ENCODE measurements around the gene ZC3H7A.
"Not testable (repeated sequence)": the region's sequence is repeated elsewhere in the genome, so short reads cannot be mapped to it uniquely, and the experiment has no call there.

Gene ZC3H7A

GRCh38 chr16:11800382-11800718 is 3.3 kb upstream of the ZC3H7A start:
- no peak for DNase-seq (ENCODE audit: low spot score)

GRCh38 chr16:11799509-11800381 is 2.7 kb upstream of the ZC3H7A start:
- DNase-seq (ENCODE audit: low spot score), result no peak

- no peak for DNase-seq (ENCODE audit: low spot score)
These were observed 1.9 kb upstream of the ZC3H7A start for GRCh38 chr16:11799017-11799381.

GRCh38 chr16:11797957-11798299 is 870 bp upstream of the ZC3H7A start:
- no peak for DNase-seq (ENCODE audit: low spot score)

- DNase-seq (ENCODE audit: low spot score), result peak; percentile 47
These were observed 562 bp downstream of the ZC3H7A start for GRCh38 chr16:11796227-11797165.

GRCh38 chr16:11795887-11796226 is 1.2 kb downstream of the ZC3H7A start:
- DNase-seq (ENCODE audit: low spot score), result no peak

GRCh38 chr16:11794996-11795886 is 1.8 kb downstream of the ZC3H7A start:
- DNase-seq (ENCODE audit: low spot score), result no peak

GRCh38 chr16:11794447-11794846 is 2.6 kb downstream of the ZC3H7A start:
- DNase-seq (ENCODE audit: low spot score), result no peak

GRCh38 chr16:11793840-11794239 is 3.2 kb downstream of the ZC3H7A start:
- DNase-seq (ENCODE audit: low spot score), result no peak

GRCh38 chr16:11792410-11793241 is 4.4 kb downstream of the ZC3H7A start:
- peak; percentile 84 for DNase-seq (ENCODE audit: low spot score)

- DNase-seq (ENCODE audit: low spot score), result no peak
These were observed 5.8 kb downstream of the ZC3H7A start for GRCh38 chr16:11791144-11791828.

- no peak for DNase-seq (ENCODE audit: low spot score)
These were observed 8.1 kb downstream of the ZC3H7A start for GRCh38 chr16:11788914-11789313.

- DNase-seq (ENCODE audit: low spot score), result not testable (repeated sequence)
These were observed 12.0 kb downstream of the ZC3H7A start for GRCh38 chr16:11784980-11785599.

GRCh38 chr16:11784381-11784780 is 12.7 kb downstream of the ZC3H7A start:
- DNase-seq (ENCODE audit: low spot score), result not testable (repeated sequence)

- DNase-seq (ENCODE audit: low spot score), result no peak
These were observed 13.1 kb downstream of the ZC3H7A start for GRCh38 chr16:11784038-11784369.

- no peak for DNase-seq (ENCODE audit: low spot score)
These were observed 13.6 kb downstream of the ZC3H7A start for GRCh38 chr16:11783319-11784037.

GRCh38 chr16:11781773-11782172 is 15.3 kb downstream of the ZC3H7A start:
- no peak for DNase-seq (ENCODE audit: low spot score)

GRCh38 chr16:11780991-11781680 is 15.9 kb downstream of the ZC3H7A start:
- peak; percentile 37 for DNase-seq (ENCODE audit: low spot score)

- DNase-seq (ENCODE audit: low spot score), result no peak
These were observed 18.0 kb downstream of the ZC3H7A start for GRCh38 chr16:11779074-11779473.

All from D341Med (cell line).